Nephron (organoid): Measurements from ENCODE around the gene SEMA5A.
A peak's percentile ranks its signal among the peaks of the same experiment; 100 is the strongest.

Experiments
- H3K27ac Mint-ChIP-seq, 3 experiments: 2 replicates each; pipeline ENCODE4 v1.8.0; 2020; ENCODE audit warnings: mixed read lengths in 3 of 3, mild to moderate bottlenecking in 2 of 3, moderate library complexity in 1 of 3
- H3K27me3 Mint-ChIP-seq: 2 replicates; pipeline ENCODE4 v1.8.0; 2021; ENCODE audit warnings: low read depth, mild to moderate bottlenecking, moderate library complexity, mixed read lengths
- H3K36me3 Mint-ChIP-seq: 2 replicates; pipeline ENCODE4 v1.8.0; 2020; ENCODE audit warnings: low read depth, mixed read lengths
- H3K4me1 Mint-ChIP-seq: 2 replicates; pipeline ENCODE4 v1.8.0; 2020; ENCODE audit warnings: mixed read lengths
- H3K4me3 Mint-ChIP-seq, 3 experiments: 2 replicates each; pipeline ENCODE4 v1.8.0; 2020; ENCODE audit warnings: mild to moderate bottlenecking in 3 of 3, mixed read lengths in 3 of 3, moderate library complexity in 2 of 3
- H3K9me3 Mint-ChIP-seq: 2 replicates; pipeline ENCODE4 v1.8.0; 2020; ENCODE audit warnings: mixed read lengths
- CTCF ChIP-seq, 3 experiments: fragments of 200-600 bp; sonication (generic); IDR thresholded peaks; one replicate each; pipeline ENCODE4 v1.5.0; 2021; ENCODE audit warnings: antibody characterized with exemption in 3 of 3; ENCODE audit not compliant: unreplicated experiment in 3 of 3

SEMA5A gene

GRCh38 chr5:9376363-9377117, 169.3 kb downstream of the SEMA5A start:
- Mint-ChIP-seq H3K4me3 (no peak overlapping the region), H3K36me3 (peaks cover 26% of the 10 kb centered on the region), H3K27me3 (no peaks in the 10 kb centered on the region), H3K27ac (peak overlapping the region in 2 of 3 experiments; percentile 2 to 25), H3K9me3 (no peaks in the 10 kb centered on the region), H3K4me1 (peaks cover 29% of the 10 kb centered on the region)
- TF ChIP-seq CTCF (IDR thresholded peaks at IDR 0.05; ENCODE audit: unreplicated experiment in 3 of 3) = no peak

- Mint-ChIP-seq H3K4me1 (peaks cover 29% of the 10 kb centered on the region), H3K9me3 (no peaks in the 10 kb centered on the region), H3K4me3 (no peak overlapping the region), H3K36me3 (peaks cover 26% of the 10 kb centered on the region), H3K27ac (peak overlapping the region in 1 of 3 experiments; percentile 2), H3K27me3 (no peaks in the 10 kb centered on the region)
- TF ChIP-seq CTCF (IDR thresholded peaks at IDR 0.05; ENCODE audit: unreplicated experiment in 3 of 3) = no peak
Measured at GRCh38 chr5:9375756-9376155, 170.1 kb downstream of the SEMA5A start.

- Mint-ChIP-seq H3K27me3 (no peaks in the 10 kb centered on the region), H3K9me3 (peaks cover 9% of the 10 kb centered on the region), H3K36me3 (peaks cover 33% of the 10 kb centered on the region), H3K27ac (peak overlapping the region; percentile 39 to 83 (median 72)), H3K4me3 (no peak overlapping the region), H3K4me1 (peaks cover 29% of the 10 kb centered on the region)
- TF ChIP-seq CTCF (IDR thresholded peaks at IDR 0.05; ENCODE audit: unreplicated experiment in 3 of 3) = no peak
Measured at GRCh38 chr5:9374025-9374424, 171.8 kb downstream of the SEMA5A start.

GRCh38 chr5:9373571-9373970, 172.3 kb downstream of the SEMA5A start:
- TF ChIP-seq CTCF (IDR thresholded peaks at IDR 0.05; ENCODE audit: unreplicated experiment in 3 of 3) = no peak
- H3K4me3 Mint-ChIP-seq = no peak overlapping the region
- peaks cover 9% of the 10 kb centered on the region for H3K9me3 Mint-ChIP-seq
- H3K27me3 Mint-ChIP-seq = no peaks in the 10 kb centered on the region
- peak overlapping the region; percentile 39 to 72 (median 59) for H3K27ac Mint-ChIP-seq
- peaks cover 29% of the 10 kb centered on the region for H3K36me3 Mint-ChIP-seq
- H3K4me1 Mint-ChIP-seq = peaks cover 29% of the 10 kb centered on the region

GRCh38 chr5:9370256-9370655, 175.6 kb downstream of the SEMA5A start:
- Mint-ChIP-seq H3K27me3 (no peaks in the 10 kb centered on the region), H3K4me3 (no peak overlapping the region), H3K4me1 (peaks cover 23% of the 10 kb centered on the region), H3K9me3 (peaks cover 9% of the 10 kb centered on the region), H3K27ac (no peak overlapping the region), H3K36me3 (peaks cover 10% of the 10 kb centered on the region)
- TF ChIP-seq CTCF (IDR thresholded peaks at IDR 0.05; ENCODE audit: unreplicated experiment in 3 of 3) = no peak

- H3K27me3 Mint-ChIP-seq = no peaks in the 10 kb centered on the region
- H3K27ac Mint-ChIP-seq = no peak overlapping the region
- TF ChIP-seq CTCF (IDR thresholded peaks at IDR 0.05; ENCODE audit: unreplicated experiment in 3 of 3) = no peak
- peaks cover 9% of the 10 kb centered on the region for H3K9me3 Mint-ChIP-seq
- H3K36me3 Mint-ChIP-seq = peaks cover 10% of the 10 kb centered on the region
- H3K4me1 Mint-ChIP-seq = peaks cover 20% of the 10 kb centered on the region
- no peak overlapping the region for H3K4me3 Mint-ChIP-seq
Measured at GRCh38 chr5:9365512-9365911, 180.4 kb downstream of the SEMA5A start.
